GM21619 (cell line): ENCODE results near the gene SF3A1.

ENCODE experiments used
- ATAC-seq: cut with Tn5 transposase; IDR thresholded peaks from one replicate; pipeline ENCODE4 v1.9.1; 2021; ENCODE audit not compliant: unreplicated experiment

The SF3A1 gene

GRCh38 chr22:30386608-30386959 is 29.9 kb upstream of the SF3A1 start:
- ATAC-seq, result no peak

- no peak for ATAC-seq
These were observed 29.2 kb upstream of the SF3A1 start for GRCh38 chr22:30385942-30386341.

- ATAC-seq, result no peak
These were observed 26.4 kb upstream of the SF3A1 start for GRCh38 chr22:30383061-30383460.

- ATAC-seq, result no peak
These were observed 25.6 kb upstream of the SF3A1 start for GRCh38 chr22:30382340-30382739.

- no peak for ATAC-seq
These were observed 24.6 kb upstream of the SF3A1 start for GRCh38 chr22:30381264-30381663.

GRCh38 chr22:30380011-30380410 is 23.3 kb upstream of the SF3A1 start:
- no peak for ATAC-seq

- ATAC-seq, result no peak
These were observed 18.7 kb upstream of the SF3A1 start for GRCh38 chr22:30375312-30375849.

GRCh38 chr22:30373331-30374325 is 16.9 kb upstream of the SF3A1 start:
- no peak for ATAC-seq

- no peak for ATAC-seq
These were observed 16.2 kb upstream of the SF3A1 start for GRCh38 chr22:30372915-30373314.

GRCh38 chr22:30371981-30372380 is 15.3 kb upstream of the SF3A1 start:
- no peak for ATAC-seq

- ATAC-seq, result no peak
These were observed 14.6 kb upstream of the SF3A1 start for GRCh38 chr22:30371321-30371720.

GRCh38 chr22:30370641-30371230 is 14.0 kb upstream of the SF3A1 start:
- no peak for ATAC-seq

GRCh38 chr22:30368420-30368819 is 11.7 kb upstream of the SF3A1 start:
- no peak for ATAC-seq

GRCh38 chr22:30365891-30366290 is 9.2 kb upstream of the SF3A1 start:
- no peak for ATAC-seq

- no peak for ATAC-seq
These were observed 6.1 kb upstream of the SF3A1 start for GRCh38 chr22:30362651-30363281.

- no peak for ATAC-seq
These were observed 5.4 kb upstream of the SF3A1 start for GRCh38 chr22:30361916-30362650.

- ATAC-seq, result no peak
These were observed 1.8 kb upstream of the SF3A1 start for GRCh38 chr22:30358541-30358940.

- ATAC-seq, result no peak
These were observed 1.0 kb upstream of the SF3A1 start for GRCh38 chr22:30357650-30358215.

- no peak for ATAC-seq
These were observed 509 bp upstream of the SF3A1 start for GRCh38 chr22:30357236-30357570.

- no peak for ATAC-seq
These were observed 2.0 kb downstream of the SF3A1 start for GRCh38 chr22:30354644-30355043.

- ATAC-seq, result no peak
These were observed 5.5 kb downstream of the SF3A1 start for GRCh38 chr22:30351226-30351625.
